Astrocyte of the cerebellum (primary cell): ENCODE results near the gene PLEKHA1.

Experiments
- DNase-seq: peaks from one replicate; pipeline ENCODE4 v3.0.0-alpha.2; 2011; ENCODE audit warnings: low read depth
- H3K4me3 ChIP-seq: 2 replicates; pipeline ENCODE4 v1.5.1; 2011; ENCODE audit warnings: mild to moderate bottlenecking, low read depth, low read length, moderate library complexity
- CTCF ChIP-seq: IDR thresholded peaks from 2 replicates; pipeline ENCODE4 v1.5.1; 2012; ENCODE audit warnings: low read length, low read depth, moderate library complexity, mild to moderate bottlenecking; ENCODE audit errors: missing control alignments
- in situ Hi-C: cut with HindIII; loops from 2 replicates; pipeline ENCODE4 v1.10.0; 2017; ENCODE audit warnings: low sequenced_read_pairs

Gene PLEKHA1

GRCh38 chr10:122449153-122449552 lies 74.6 kb downstream of the PLEKHA1 start:
- H3K4me3 ChIP-seq, result no peak overlapping the region
- no peak for TF ChIP-seq CTCF
- in situ Hi-C loops, result loop anchor here (25.0 kb wide), 1 partner anchor 287 kb away; no protein-coding TSS in a partner anchor
- DNase-seq, result no peak

- H3K4me3 ChIP-seq, result no peak overlapping the region
- TF ChIP-seq CTCF, result no peak
- no peak for DNase-seq
- in situ Hi-C loops, result no loop called here
These were observed 76.0 kb downstream of the PLEKHA1 start for GRCh38 chr10:122450353-122450990.

GRCh38 chr10:122454071-122454470 lies 79.6 kb downstream of the PLEKHA1 start:
- DNase-seq, result no peak
- H3K4me3 ChIP-seq, result no peak overlapping the region
- no peak for TF ChIP-seq CTCF
- in situ Hi-C loops, result no loop called here

- in situ Hi-C loops, result no loop called here
- TF ChIP-seq CTCF, result no peak
- H3K4me3 ChIP-seq, result no peak within 1 kb of the TSS
- no peak for DNase-seq
These were observed 80.1 kb downstream of the PLEKHA1 start, which contains the start of gene ARMS2 for GRCh38 chr10:122454603-122455080. ARMS2 (plus strand) TSS chr10:122454653; CDS start chr10:122454728, 75 bp downstream.

GRCh38 chr10:122455376-122456079 lies 81.0 kb downstream of the PLEKHA1 start:
- TF ChIP-seq CTCF, result no peak
- DNase-seq, result no peak
- in situ Hi-C loops, result no loop called here
- H3K4me3 ChIP-seq, result no peak overlapping the region

- DNase-seq, result no peak
- in situ Hi-C loops, result no loop called here
- H3K4me3 ChIP-seq, result no peak overlapping the region
- no peak for TF ChIP-seq CTCF
These were observed 83.4 kb downstream of the PLEKHA1 start for GRCh38 chr10:122457934-122458333.
